Suppressor macrophage treated with lipopolysaccharide for 4 hours (primary cell): Measurements from ENCODE around the gene SPDYE18.
"Not testable (repeated sequence)": the region's sequence is repeated elsewhere in the genome, so short reads cannot be mapped to it uniquely, and the experiment has no call there.

ENCODE experiments used
- DNase-seq: peaks from one replicate; pipeline ENCODE4 v3.0.0-alpha.2; 2020

Gene SPDYE18

GRCh38 chr7:77062557-77062956 is at the start of gene SPDYE18:
Gene SPDYE18, minus strand, starts transcription at chr7:77062558. Its CDS starts 2,046 bp downstream, at chr7:77060512.
- DNase-seq = not testable (repeated sequence)

GRCh38 chr7:77108362-77108761 is 46.0 kb upstream of the SPDYE18 start:
- DNase-seq = not testable (repeated sequence)

GRCh38 chr7:77107659-77108058 is 45.3 kb upstream of the SPDYE18 start:
- not testable (repeated sequence) for DNase-seq

GRCh38 chr7:77105904-77106303 is 43.5 kb upstream of the SPDYE18 start:
- not testable (repeated sequence) for DNase-seq

- not testable (repeated sequence) for DNase-seq
Observed at GRCh38 chr7:77102671-77103070, 40.3 kb upstream of the SPDYE18 start.

GRCh38 chr7:77101187-77101586 is 38.8 kb upstream of the SPDYE18 start:
- not testable (repeated sequence) for DNase-seq

GRCh38 chr7:77100501-77100900 is 38.1 kb upstream of the SPDYE18 start:
- DNase-seq = not testable (repeated sequence)

GRCh38 chr7:77092301-77092700 is 29.9 kb upstream of the SPDYE18 start:
- DNase-seq = not testable (repeated sequence)

- DNase-seq = not testable (repeated sequence)
Observed at GRCh38 chr7:77082192-77082591, 19.8 kb upstream of the SPDYE18 start.

- DNase-seq = not testable (repeated sequence)
Observed at GRCh38 chr7:77080236-77080635, 17.9 kb upstream of the SPDYE18 start.

GRCh38 chr7:77079624-77080023 is 17.3 kb upstream of the SPDYE18 start:
- not testable (repeated sequence) for DNase-seq

GRCh38 chr7:77079112-77079511 is 16.8 kb upstream of the SPDYE18 start:
- not testable (repeated sequence) for DNase-seq

- DNase-seq = not testable (repeated sequence)
Observed at GRCh38 chr7:77077060-77077459, 14.7 kb upstream of the SPDYE18 start.

- DNase-seq = not testable (repeated sequence)
Observed at GRCh38 chr7:77074786-77075396, 12.5 kb upstream of the SPDYE18 start.

- DNase-seq = not testable (repeated sequence)
Observed at GRCh38 chr7:77071108-77071507, 8.8 kb upstream of the SPDYE18 start.

GRCh38 chr7:77065869-77066268 is 3.5 kb upstream of the SPDYE18 start:
- DNase-seq = not testable (repeated sequence)

GRCh38 chr7:77063732-77064131 is 1.4 kb upstream of the SPDYE18 start:
- not testable (repeated sequence) for DNase-seq

- not testable (repeated sequence) for DNase-seq
Observed at GRCh38 chr7:77032261-77032660, 30.1 kb downstream of the SPDYE18 start, which contains the start of gene SPDYE17. Gene SPDYE17, minus strand, starts transcription at chr7:77032361. Its CDS starts 1,791 bp downstream, at chr7:77030570.

- DNase-seq = not testable (repeated sequence)
Observed at GRCh38 chr7:77026349-77026748, 36.0 kb downstream of the SPDYE18 start.

GRCh38 chr7:77010074-77010680 is 52.2 kb downstream of the SPDYE18 start:
- not testable (repeated sequence) for DNase-seq

GRCh38 chr7:77008000-77008399 is 54.4 kb downstream of the SPDYE18 start:
- not testable (repeated sequence) for DNase-seq

GRCh38 chr7:77006127-77007110 is 55.9 kb downstream of the SPDYE18 start:
- DNase-seq = not testable (repeated sequence)
